Suprapubic skin (tissue), 4 donors: ENCODE data around the gene NARF. TPM values are rescaled to one million over a fixed set of nuclear protein-coding genes. Genes with fewer than 3 reads are reported as not detected.

Source experiments
- DNase-seq, 2 donors: peaks; one replicate each; pipeline ENCODE4 v3.0.0-alpha.2; 2019; ENCODE audit warnings: low spot score in 2 of 2
- H3K27ac ChIP-seq: fragments of 200-600 bp; sonication (generic); one replicate; pipeline ENCODE4 v1.5.1; 2019
- H3K27me3 ChIP-seq: fragments of 200-600 bp; sonication (generic); one replicate; pipeline ENCODE4 v1.5.1; 2019
- H3K36me3 ChIP-seq: fragments of 200-600 bp; sonication (generic); one replicate; pipeline ENCODE4 v1.5.1; 2019
- H3K4me1 ChIP-seq: fragments of 200-600 bp; sonication (generic); one replicate; pipeline ENCODE4 v1.5.1; 2019
- H3K4me3 ChIP-seq: fragments of 200-600 bp; sonication (generic); one replicate; pipeline ENCODE4 v1.5.1; 2019; ENCODE audit warnings: mild to moderate bottlenecking
- H3K9me3 ChIP-seq: fragments of 200-600 bp; sonication (generic); one replicate; pipeline ENCODE4 v1.5.1; 2019
- EP300 ChIP-seq: sonication (generic); formaldehyde crosslinking; IDR thresholded peaks from one replicate; pipeline ENCODE4 v1.6.1; 2017; ENCODE audit warnings: antibody characterized with exemption
- POLR2A ChIP-seq, 2 donors: fragments of 450-650 bp; IDR thresholded peaks; one replicate each; pipeline ENCODE4 v1.6.1; 2017; ENCODE audit warnings: antibody characterized with exemption in 2 of 2, mild to moderate bottlenecking in 2 of 2, moderate library complexity in 2 of 2
- POLR2AphosphoS5 ChIP-seq, 3 donors: sonication (generic); formaldehyde crosslinking; IDR thresholded peaks; one replicate each; pipeline ENCODE4 v1.6.1; 2017; ENCODE audit warnings: antibody characterized with exemption in 3 of 3
- WGBS: methylation state at CpG from one replicate; pipeline ENCODE4 v1.1.5; 2018; 5-methylcytosine and 5-hydroxymethylcytosine counted together
- total RNA-seq, 4 donors: library from RNA; depleted of rRNA; stranded (reverse); fragments of >200 nt; gene quantifications; one replicate each; pipeline ENCODE4 v1.1.0, GENCODE V29; 2016
- TF ChIP-seq, protein P1 (sequence below), 2 donors: fragments of 200-600 bp in 1 of 2; fragments of 450-650 bp in 1 of 2; sonication (generic) in 1 of 2; IDR thresholded peaks; one replicate each; pipeline ENCODE4 v1.5.1; 2016 to 2019; ENCODE audit warnings: antibody characterized with exemption in 2 of 2, mild to moderate bottlenecking in 1 of 2, moderate library complexity in 1 of 2

NARF gene
- total RNA-seq, 4 donors from 2014 or later: 37.6 to 105 (median 44.7) TPM

DNA sequence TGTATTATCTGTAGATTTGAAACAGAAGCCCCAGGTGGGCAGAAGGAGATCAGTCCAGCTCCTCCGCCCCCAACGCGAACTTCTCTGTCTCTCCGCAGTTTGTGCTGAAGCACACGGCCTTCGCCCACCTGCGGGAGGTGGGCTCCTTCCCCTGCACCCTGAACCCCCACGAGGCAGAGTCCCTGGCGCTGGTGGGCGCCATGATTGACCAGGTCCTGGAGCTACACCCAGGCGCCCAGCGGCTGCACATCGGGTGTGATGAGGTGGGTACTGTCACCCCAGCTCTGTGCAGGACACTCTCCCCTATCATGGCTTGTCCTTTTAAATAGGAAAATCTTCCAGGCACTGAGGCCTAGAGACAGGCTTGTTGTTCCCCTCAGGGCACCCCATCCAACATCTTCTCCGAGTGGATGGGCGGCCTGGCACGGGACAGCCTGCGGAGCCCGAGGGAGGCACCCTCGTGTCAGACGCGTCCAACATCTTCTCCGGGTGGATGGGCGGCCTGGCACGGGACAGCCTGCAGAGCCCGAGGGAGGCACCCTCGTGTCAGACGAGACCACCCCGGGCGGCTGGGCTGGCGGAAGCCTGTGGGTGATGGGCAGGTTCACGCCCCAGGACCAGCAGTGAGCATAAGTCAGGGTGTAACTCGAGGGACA lies 24.9 kb upstream of the NARF start:
- peak in 1 of 2 donors; percentile 61 for DNase-seq
- no peaks in the 10 kb centered on the region for H3K9me3 ChIP-seq
- no peak overlapping the region for H3K27ac ChIP-seq
- 82% methylated on average over 25 of the region's 32 CpGs for WGBS
- H3K27me3 ChIP-seq: no peaks in the 10 kb centered on the region
- no peak overlapping the region for H3K4me3 ChIP-seq
- H3K36me3 ChIP-seq: peaks cover 46% of the 10 kb centered on the region
- H3K4me1 ChIP-seq: no peaks in the 10 kb centered on the region
- no peak for TF ChIP-seq EP300
- TF ChIP-seq, protein P1, sequence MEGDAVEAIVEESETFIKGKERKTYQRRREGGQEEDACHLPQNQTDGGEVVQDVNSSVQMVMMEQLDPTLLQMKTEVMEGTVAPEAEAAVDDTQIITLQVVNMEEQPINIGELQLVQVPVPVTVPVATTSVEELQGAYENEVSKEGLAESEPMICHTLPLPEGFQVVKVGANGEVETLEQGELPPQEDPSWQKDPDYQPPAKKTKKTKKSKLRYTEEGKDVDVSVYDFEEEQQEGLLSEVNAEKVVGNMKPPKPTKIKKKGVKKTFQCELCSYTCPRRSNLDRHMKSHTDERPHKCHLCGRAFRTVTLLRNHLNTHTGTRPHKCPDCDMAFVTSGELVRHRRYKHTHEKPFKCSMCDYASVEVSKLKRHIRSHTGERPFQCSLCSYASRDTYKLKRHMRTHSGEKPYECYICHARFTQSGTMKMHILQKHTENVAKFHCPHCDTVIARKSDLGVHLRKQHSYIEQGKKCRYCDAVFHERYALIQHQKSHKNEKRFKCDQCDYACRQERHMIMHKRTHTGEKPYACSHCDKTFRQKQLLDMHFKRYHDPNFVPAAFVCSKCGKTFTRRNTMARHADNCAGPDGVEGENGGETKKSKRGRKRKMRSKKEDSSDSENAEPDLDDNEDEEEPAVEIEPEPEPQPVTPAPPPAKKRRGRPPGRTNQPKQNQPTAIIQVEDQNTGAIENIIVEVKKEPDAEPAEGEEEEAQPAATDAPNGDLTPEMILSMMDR (IDR thresholded peaks at IDR 0.05): no peak
- TF ChIP-seq POLR2A (IDR thresholded peaks at IDR 0.05): no peak
- TF ChIP-seq POLR2AphosphoS5 (IDR thresholded peaks at IDR 0.05): no peak

DNA sequence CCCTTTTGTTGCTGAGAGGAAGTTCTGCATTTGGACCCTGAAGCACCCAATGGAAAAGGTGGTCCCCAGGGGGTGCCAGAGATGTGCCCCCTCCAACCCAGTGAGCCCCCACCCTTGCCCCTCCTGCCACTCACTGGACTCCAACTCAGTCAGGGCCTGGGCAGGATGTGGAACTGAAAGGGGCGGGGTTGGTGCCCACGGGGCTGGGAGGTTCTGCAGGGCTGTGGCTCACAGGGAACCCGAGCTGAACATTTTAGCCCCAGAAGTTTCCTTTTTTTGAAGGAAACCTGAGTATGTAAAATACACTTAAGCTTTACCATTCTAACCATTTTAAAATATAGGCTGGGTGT lies 24.4 kb upstream of the NARF start:
- Histone ChIP-seq H3K27ac (no peak overlapping the region), H3K4me1 (no peaks in the 10 kb centered on the region), H3K9me3 (no peaks in the 10 kb centered on the region), H3K27me3 (no peaks in the 10 kb centered on the region), H3K36me3 (peaks cover 51% of the 10 kb centered on the region), H3K4me3 (no peak overlapping the region)
- DNase-seq: peak in 1 of 2 donors; percentile 59
- WGBS: 48% methylated on average over 3 of the region's 3 CpGs
- TF ChIP-seq, protein P1 (IDR thresholded peaks at IDR 0.05): no peak
- TF ChIP-seq POLR2A (IDR thresholded peaks at IDR 0.05): no peak
- TF ChIP-seq EP300: no peak
- TF ChIP-seq POLR2AphosphoS5 (IDR thresholded peaks at IDR 0.05): no peak

DNA sequence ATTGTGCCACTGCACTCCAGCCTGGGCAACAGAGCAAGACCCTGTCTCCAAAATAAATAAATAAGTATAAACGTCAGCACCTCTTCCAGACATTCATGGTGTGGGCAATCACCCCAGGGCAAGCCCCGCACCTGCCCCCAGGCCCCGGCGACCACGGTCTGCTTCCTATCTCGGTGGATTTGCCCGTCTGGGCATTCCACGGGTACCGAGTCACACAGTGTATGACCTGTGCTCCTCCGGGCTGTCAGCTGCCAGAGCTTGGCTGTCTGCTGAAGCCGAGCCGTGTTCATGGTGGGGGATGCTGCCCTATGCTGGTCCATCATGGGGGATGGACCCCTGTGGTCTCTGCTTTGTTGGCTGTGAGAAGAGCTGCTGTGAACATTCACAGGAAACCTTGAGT lies 23.4 kb upstream of the NARF start:
- TF ChIP-seq, protein P1 (IDR thresholded peaks at IDR 0.05): no peak
- peak in 1 of 2 donors; percentile 60 for DNase-seq
- Histone ChIP-seq H3K27me3 (no peaks in the 10 kb centered on the region), H3K4me3 (no peak overlapping the region), H3K9me3 (no peaks in the 10 kb centered on the region), H3K4me1 (no peaks in the 10 kb centered on the region), H3K27ac (no peak overlapping the region), H3K36me3 (peaks cover 49% of the 10 kb centered on the region)
- 85% methylated on average over 11 of the region's 12 CpGs for whole genome bisulfite sequencing

DNA sequence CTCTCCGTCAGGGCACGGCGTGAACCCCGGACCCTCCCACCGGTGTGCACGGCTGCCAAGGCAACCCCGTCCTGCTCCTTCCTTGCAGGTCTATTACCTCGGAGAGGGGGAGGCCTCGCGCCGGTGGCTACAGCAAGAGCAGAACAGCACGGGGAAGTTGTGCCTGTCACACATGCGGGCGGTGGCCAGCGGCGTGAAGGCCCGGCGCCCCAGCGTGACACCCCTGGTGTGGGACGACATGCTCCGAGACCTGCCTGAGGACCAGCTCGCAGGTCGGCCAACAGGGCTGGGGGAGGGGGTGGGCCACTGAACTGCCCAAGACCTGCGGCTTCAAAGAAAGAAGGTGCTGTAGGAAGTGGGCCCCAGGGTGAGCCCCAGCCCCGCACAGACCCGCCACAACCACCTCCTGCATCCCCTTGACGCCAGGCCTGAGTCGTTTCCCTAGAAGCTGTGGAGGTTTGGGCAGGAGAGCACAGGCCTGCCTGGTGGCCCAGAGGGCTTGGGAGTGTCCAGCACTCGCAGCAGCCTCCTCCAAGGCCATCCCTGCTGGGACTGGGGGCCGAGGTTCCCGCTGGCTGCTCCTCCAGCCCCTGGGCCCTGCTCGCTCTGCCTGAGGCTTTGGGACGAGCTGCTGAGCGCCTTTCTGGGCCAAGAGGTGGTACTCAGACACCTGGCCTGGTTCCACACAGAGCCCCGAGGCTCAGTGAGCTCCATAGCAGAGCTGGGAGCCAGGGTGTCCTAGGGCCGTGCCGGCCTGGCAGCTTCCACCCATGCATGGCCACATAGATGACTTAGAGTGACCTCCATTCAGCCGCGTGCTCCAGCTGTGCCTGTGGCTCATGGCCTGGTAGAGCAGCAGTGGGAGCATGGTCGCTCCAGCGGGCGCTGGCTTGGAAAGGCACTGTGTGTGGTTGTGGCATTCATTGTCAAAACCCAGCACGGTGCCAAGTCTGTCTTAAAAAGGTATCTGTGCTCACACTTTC lies 22.6 kb upstream of the NARF start:
- H3K4me1 ChIP-seq: no peaks in the 10 kb centered on the region
- no peaks in the 10 kb centered on the region for H3K27me3 ChIP-seq
- peaks cover 52% of the 10 kb centered on the region for H3K36me3 ChIP-seq
- TF ChIP-seq POLR2A (IDR thresholded peaks at IDR 0.05) (no peak), POLR2AphosphoS5 (IDR thresholded peaks at IDR 0.05) (no peak), EP300 (no peak)
- TF ChIP-seq, protein P1 (IDR thresholded peaks at IDR 0.05): no peak
- WGBS: 88% methylated on average over 21 of the region's 43 CpGs
- DNase-seq: no peak
- no peaks in the 10 kb centered on the region for H3K9me3 ChIP-seq
- H3K4me3 ChIP-seq: no peak overlapping the region
- no peak overlapping the region for H3K27ac ChIP-seq
